NK-92 (cell line): Measurements from ENCODE around the gene ACOT8.
"Not testable (repeated sequence)": the region's sequence is repeated elsewhere in the genome, so short reads cannot be mapped to it uniquely, and the experiment has no call there.

Experiments used
- DNase-seq: peaks from one replicate; lab custom pipeline; 2025; ENCODE audit not compliant: unreplicated experiment; lab: John Stamatoyannopoulos, UW

ACOT8 gene

DNA sequence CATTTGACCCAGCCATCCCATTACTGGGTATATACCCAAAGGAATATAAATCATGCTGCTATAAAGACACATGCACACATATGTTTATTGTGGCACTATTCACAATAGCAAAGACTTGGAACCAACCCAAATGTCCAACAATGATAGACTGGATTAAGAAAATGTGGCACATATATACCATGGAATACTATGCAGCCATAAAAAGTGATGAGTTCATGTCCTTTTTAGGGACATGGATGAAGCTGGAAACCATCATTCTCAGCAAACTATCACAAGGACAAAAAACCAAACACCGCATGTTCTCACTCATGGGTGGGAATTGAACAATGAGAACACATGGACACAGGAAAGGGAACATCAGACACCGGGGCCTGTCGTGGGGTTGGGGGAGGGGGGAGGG, 59.2 kb downstream of the ACOT8 start:
- not testable (repeated sequence) for DNase-seq

DNA sequence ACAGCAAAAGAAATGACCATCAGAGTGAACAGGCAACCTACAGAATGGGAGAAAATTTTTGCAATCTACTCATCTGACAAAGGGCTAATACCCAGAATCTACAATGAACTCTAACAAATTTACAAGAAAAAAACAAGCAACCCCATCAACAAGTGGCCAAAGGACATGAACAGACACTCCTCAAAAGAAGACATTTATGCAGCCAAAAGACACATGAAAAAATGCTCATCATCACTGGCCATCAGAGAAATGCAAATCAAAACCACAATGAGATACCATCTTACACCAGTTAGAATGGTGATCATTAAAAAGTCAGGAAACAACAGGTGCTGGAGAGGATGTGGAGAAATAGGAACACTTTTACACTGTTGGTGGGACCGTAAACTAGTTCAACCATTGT, 59.7 kb downstream of the ACOT8 start:
- not testable (repeated sequence) for DNase-seq

DNA sequence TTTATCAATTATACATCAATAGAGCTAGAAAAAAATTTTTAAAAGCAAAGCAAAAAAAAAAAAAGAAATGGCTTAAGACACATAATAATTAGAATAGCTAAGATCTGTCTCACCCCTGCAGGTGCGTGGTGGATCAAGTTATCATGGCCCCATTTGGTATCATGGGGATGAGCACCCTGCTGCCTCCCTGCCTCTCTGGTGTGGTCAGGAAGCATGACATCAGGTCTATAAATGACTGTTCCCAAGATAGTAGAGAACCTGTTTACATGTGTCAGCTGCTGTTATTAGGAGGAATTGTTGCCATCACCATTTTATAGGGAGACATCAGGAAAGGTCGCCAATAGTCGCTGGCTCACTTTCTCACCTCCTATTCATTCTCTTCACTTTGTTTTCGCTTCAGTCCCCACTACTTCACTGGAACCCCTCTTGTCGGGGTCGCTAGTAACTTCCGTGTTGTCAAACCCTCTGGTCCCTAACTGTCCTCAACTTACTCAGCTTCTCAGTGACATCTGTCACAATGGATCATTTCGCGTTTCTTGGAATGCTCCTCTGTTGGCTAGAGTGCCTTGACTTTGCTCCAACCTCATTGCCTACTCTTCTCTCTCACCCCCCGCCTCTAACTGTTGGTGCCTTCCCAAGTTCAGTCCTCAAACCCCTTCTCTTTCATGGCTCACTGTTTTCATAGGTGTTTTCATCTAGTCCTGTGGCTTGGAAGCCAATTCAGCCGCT, 60.7 kb downstream of the ACOT8 start:
- DNase-seq, result no peak

DNA sequence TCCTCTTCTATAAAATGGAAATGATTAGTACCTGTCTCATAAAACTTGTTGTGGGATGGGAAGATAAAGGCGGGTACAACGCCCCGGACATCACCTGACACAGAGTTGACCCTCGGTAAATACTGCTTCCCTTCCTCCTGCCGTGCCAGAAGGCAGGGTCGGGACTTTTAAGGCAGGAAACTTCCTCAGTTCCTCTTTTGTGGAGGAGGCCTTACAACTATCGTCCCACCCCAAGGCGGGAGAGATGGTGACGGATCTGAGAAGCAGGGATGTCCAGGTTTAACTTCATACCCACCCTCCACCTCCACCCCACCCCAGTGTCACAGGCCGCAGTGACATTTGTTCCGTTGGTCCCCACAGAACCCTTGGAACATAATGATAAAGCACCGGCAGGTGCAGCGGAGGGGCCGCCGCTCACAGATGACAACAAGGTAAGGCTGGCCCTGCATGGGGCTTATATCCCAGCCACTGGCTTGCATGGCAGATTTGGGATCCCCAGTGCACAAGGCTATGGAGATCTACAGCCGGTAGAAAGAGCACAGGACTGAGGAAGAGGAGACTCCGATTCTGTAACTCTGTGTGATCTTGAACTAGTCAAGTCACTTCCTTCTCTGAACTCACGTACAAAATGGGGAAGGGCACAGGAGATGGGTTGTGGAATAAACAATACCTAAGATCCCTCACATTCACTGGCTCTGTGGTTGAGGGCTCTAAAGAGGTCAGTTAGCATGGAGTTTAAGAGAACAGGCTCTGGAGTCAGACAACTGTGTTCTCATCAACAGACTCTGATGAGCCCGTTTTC, 64.7 kb downstream of the ACOT8 start:
- DNase-seq, result no peak
